ENCODE data around the gene NEB. TPM values are rescaled to one million over a fixed set of nuclear protein-coding genes. Genes with fewer than 3 reads are reported as not detected.

The NEB gene
- total and polyA plus RNA-seq, 2 donors from 2014 or later = 0.88 to 1.6 TPM

DNA sequence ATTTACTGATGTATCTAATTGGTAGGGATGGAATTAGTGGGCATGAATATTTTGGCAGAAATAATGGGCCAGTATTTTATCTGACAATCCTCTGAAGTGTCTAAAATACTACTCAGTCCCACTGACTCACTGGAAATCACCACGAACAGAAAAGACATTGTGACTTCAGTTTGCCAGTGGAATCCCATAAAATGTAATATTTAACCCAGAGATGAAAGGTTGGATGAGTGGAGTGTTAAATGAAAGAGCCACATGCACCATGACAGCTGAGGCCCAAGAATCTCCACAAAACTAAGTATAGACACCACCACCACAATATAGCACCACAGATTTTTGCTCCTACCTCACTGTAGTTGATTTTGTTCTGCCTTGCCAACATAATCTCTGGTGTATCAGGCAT lies 103.9 kb downstream of the NEB start:
- H3K27me3 ChIP-seq (ENCODE audit: control insufficient read depth, insufficient read depth, low read length) = no peaks in the 10 kb centered on the region
- intact Hi-C loops (cut with DNase I) = no loop called here
- H3K36me3 ChIP-seq (ENCODE audit: control insufficient read depth in 2 of 3, insufficient read depth in 3 of 3, low read length in 3 of 3) = no peaks in the 10 kb centered on the region
- no peak overlapping the region for H3K4me3 ChIP-seq (ENCODE audit: low read length in 3 of 3)
- no peaks in the 10 kb centered on the region for H3K4me1 ChIP-seq (ENCODE audit: control insufficient read depth in 2 of 3, insufficient read depth in 2 of 3, low read depth in 1 of 3, low read length in 3 of 3)
- peaks cover 0 to 2% (median 0%) of the 10 kb centered on the region in 3 donors for H3K9me3 ChIP-seq (ENCODE audit: control insufficient read depth in 2 of 3, insufficient read depth in 1 of 3, low read length in 3 of 3)
- H3K27ac ChIP-seq (ENCODE audit: low read depth in 2 of 2, low read length in 2 of 2) = no peak overlapping the region
- DNase-seq = peak in 2 of 5 donors; percentile 7 to 17
- FAIRE-seq = no peak
- TF ChIP-seq, protein P1, sequence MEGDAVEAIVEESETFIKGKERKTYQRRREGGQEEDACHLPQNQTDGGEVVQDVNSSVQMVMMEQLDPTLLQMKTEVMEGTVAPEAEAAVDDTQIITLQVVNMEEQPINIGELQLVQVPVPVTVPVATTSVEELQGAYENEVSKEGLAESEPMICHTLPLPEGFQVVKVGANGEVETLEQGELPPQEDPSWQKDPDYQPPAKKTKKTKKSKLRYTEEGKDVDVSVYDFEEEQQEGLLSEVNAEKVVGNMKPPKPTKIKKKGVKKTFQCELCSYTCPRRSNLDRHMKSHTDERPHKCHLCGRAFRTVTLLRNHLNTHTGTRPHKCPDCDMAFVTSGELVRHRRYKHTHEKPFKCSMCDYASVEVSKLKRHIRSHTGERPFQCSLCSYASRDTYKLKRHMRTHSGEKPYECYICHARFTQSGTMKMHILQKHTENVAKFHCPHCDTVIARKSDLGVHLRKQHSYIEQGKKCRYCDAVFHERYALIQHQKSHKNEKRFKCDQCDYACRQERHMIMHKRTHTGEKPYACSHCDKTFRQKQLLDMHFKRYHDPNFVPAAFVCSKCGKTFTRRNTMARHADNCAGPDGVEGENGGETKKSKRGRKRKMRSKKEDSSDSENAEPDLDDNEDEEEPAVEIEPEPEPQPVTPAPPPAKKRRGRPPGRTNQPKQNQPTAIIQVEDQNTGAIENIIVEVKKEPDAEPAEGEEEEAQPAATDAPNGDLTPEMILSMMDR (IDR thresholded peaks at IDR 0.05; ENCODE audit: borderline replicate concordance, extremely low read depth, insufficient read depth) = no peak
- H3K9ac ChIP-seq (ENCODE audit: low read length in 3 of 3) = peak overlapping the region in 1 of 3 donors; percentile 23

DNA sequence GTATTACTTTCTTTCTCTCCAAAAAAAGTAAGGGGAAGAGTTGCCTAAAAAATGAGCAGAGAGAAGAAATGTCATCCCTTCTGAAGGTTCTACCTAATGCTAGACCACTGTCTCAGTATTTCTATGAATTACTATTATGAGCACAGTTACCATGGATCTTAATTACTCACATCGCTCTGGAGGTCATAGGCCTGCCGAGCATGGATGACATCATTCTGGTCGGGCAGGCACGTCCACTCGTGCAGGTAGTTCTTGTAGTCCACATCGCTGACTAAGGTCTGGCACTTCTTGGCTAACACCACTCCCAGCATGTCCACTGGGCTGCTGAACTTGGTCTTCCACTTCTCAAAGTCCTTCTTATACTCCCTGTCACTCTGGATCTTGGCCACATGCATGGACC lies 106.9 kb downstream of the NEB start:
- FAIRE-seq = no peak
- intact Hi-C loops (cut with DNase I) = no loop called here
- no peak overlapping the region for H3K9ac ChIP-seq (ENCODE audit: low read length in 3 of 3)

DNA sequence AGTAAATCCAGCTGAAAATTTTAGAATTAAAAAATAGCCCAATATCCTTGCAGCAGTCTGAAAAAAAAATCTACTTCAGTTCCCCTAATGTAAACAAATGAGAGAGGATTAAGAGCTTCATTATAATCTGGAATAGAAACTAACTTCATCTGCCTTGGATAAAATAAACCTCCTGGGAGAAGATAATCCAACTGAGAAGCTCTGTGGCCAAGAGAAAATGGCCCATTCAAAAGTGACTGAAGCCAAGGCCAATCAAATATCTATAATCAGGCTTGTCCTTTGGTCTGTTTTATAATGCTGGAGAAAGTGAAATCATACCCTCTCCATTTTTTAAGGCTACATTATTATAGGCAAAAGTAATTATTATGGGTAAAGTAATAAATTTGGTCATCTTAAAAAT lies 110.0 kb downstream of the NEB start:
- no peak overlapping the region for H3K4me3 ChIP-seq (ENCODE audit: low read length in 3 of 3)
- no peak for DNase-seq
- no peak overlapping the region for H3K27ac ChIP-seq (ENCODE audit: low read depth in 2 of 2, low read length in 2 of 2)
- peaks cover 0 to 3% (median 0%) of the 10 kb centered on the region in 3 donors for H3K4me1 ChIP-seq (ENCODE audit: control insufficient read depth in 2 of 3, insufficient read depth in 2 of 3, low read depth in 1 of 3, low read length in 3 of 3)
- no peaks in the 10 kb centered on the region for H3K36me3 ChIP-seq (ENCODE audit: control insufficient read depth in 2 of 3, insufficient read depth in 3 of 3, low read length in 3 of 3)
- H3K9ac ChIP-seq (ENCODE audit: low read length in 3 of 3) = no peak overlapping the region
- no peaks in the 10 kb centered on the region for H3K27me3 ChIP-seq (ENCODE audit: control insufficient read depth, insufficient read depth, low read length)
- TF ChIP-seq, protein P1 (IDR thresholded peaks at IDR 0.05; ENCODE audit: borderline replicate concordance, extremely low read depth, insufficient read depth) = no peak
- FAIRE-seq = no peak
- intact Hi-C loops (cut with DNase I) = no loop called here
- H3K9me3 ChIP-seq (ENCODE audit: control insufficient read depth in 2 of 3, insufficient read depth in 1 of 3, low read length in 3 of 3) = no peaks in the 10 kb centered on the region

More for the DNA sequence above, 106.9 kb downstream of the NEB start:
- no peak for DNase-seq
- H3K27me3 ChIP-seq (ENCODE audit: control insufficient read depth, insufficient read depth, low read length) = no peaks in the 10 kb centered on the region
- no peak overlapping the region for H3K27ac ChIP-seq (ENCODE audit: low read depth in 2 of 2, low read length in 2 of 2)
- no peaks in the 10 kb centered on the region for H3K4me1 ChIP-seq (ENCODE audit: control insufficient read depth in 2 of 3, insufficient read depth in 2 of 3, low read depth in 1 of 3, low read length in 3 of 3)
- no peaks in the 10 kb centered on the region for H3K36me3 ChIP-seq (ENCODE audit: control insufficient read depth in 2 of 3, insufficient read depth in 3 of 3, low read length in 3 of 3)
- TF ChIP-seq, protein P1 (IDR thresholded peaks at IDR 0.05; ENCODE audit: borderline replicate concordance, extremely low read depth, insufficient read depth) = no peak
- H3K4me3 ChIP-seq (ENCODE audit: low read length in 3 of 3) = no peak overlapping the region
- H3K9me3 ChIP-seq (ENCODE audit: control insufficient read depth in 2 of 3, insufficient read depth in 1 of 3, low read length in 3 of 3) = no peaks in the 10 kb centered on the region

DNA sequence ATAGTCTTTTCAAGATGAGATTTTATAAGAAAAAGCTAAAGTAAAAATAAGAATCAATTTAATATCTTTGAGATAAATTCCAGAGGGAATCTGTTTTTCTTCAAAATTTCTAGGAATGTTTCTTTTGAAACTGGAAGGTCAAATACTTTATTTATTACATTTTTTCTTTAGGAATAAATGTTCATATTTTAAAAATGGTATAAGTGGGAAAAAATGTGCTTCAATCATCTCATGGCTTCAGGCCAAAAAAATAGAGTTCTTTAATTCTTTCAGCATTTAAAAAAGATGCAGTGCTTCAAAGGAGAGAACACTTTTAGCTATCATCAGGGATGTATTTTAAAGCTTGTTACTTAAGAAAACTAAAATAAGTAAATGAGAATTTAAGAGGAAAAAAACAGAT lies 110.6 kb downstream of the NEB start:
- Histone ChIP-seq H3K4me3 (ENCODE audit: low read length in 3 of 3) (no peak overlapping the region), H3K27me3 (ENCODE audit: control insufficient read depth, insufficient read depth, low read length) (no peaks in the 10 kb centered on the region), H3K9me3 (ENCODE audit: control insufficient read depth in 2 of 3, insufficient read depth in 1 of 3, low read length in 3 of 3) (no peaks in the 10 kb centered on the region), H3K27ac (ENCODE audit: low read depth in 2 of 2, low read length in 2 of 2) (no peak overlapping the region), H3K9ac (ENCODE audit: low read length in 3 of 3) (no peak overlapping the region), H3K36me3 (ENCODE audit: control insufficient read depth in 2 of 3, insufficient read depth in 3 of 3, low read length in 3 of 3) (no peaks in the 10 kb centered on the region), H3K4me1 (ENCODE audit: control insufficient read depth in 2 of 3, insufficient read depth in 2 of 3, low read depth in 1 of 3, low read length in 3 of 3) (peaks cover 0 to 6% (median 3%) of the 10 kb centered on the region in 3 donors)
- TF ChIP-seq, protein P1 (IDR thresholded peaks at IDR 0.05; ENCODE audit: borderline replicate concordance, extremely low read depth, insufficient read depth) = no peak
- intact Hi-C loops (cut with DNase I) = no loop called here
- FAIRE-seq = peak; percentile 42
- DNase-seq = no peak

Measured in kidney (tissue), 14 donors.